ENCODE results near the gene DCBLD2.
"Not testable (repeated sequence)": the region's sequence is repeated elsewhere in the genome, so short reads cannot be mapped to it uniquely, and the experiment has no call there.

Gene DCBLD2

GRCh38 chr3:98890965-98891910 is 10.3 kb downstream of the DCBLD2 start:
- no peak for DNase-seq

GRCh38 chr3:98890181-98890835 is 11.2 kb downstream of the DCBLD2 start:
- peak; percentile 55 for DNase-seq

GRCh38 chr3:98887684-98888083 is 13.8 kb downstream of the DCBLD2 start:
- no peak for DNase-seq

- no peak for DNase-seq
Observed at GRCh38 chr3:98886525-98886924, 15.0 kb downstream of the DCBLD2 start.

GRCh38 chr3:98885851-98886250 is 15.6 kb downstream of the DCBLD2 start:
- DNase-seq = no peak

GRCh38 chr3:98884675-98885371 is 16.7 kb downstream of the DCBLD2 start:
- DNase-seq = no peak

- DNase-seq = not testable (repeated sequence)
Observed at GRCh38 chr3:98882614-98883333, 18.7 kb downstream of the DCBLD2 start.

- DNase-seq = no peak
Observed at GRCh38 chr3:98877132-98877531, 24.4 kb downstream of the DCBLD2 start.

- peak; percentile 91 for DNase-seq
Observed at GRCh38 chr3:98875535-98875934, 26.0 kb downstream of the DCBLD2 start.

- DNase-seq = peak; percentile 57
Observed at GRCh38 chr3:98874602-98875249, 26.8 kb downstream of the DCBLD2 start.

GRCh38 chr3:98869391-98869790 is 32.1 kb downstream of the DCBLD2 start:
- DNase-seq = no peak

GRCh38 chr3:98857971-98858370 is 43.5 kb downstream of the DCBLD2 start:
- not testable (repeated sequence) for DNase-seq

GRCh38 chr3:98857258-98857657 is 44.2 kb downstream of the DCBLD2 start:
- not testable (repeated sequence) for DNase-seq

GRCh38 chr3:98856724-98857123 is 44.8 kb downstream of the DCBLD2 start:
- no peak for DNase-seq

GRCh38 chr3:98855806-98856400 is 45.6 kb downstream of the DCBLD2 start:
- DNase-seq = no peak

- DNase-seq = no peak
Observed at GRCh38 chr3:98848108-98848507, 53.4 kb downstream of the DCBLD2 start.

- no peak for DNase-seq
Observed at GRCh38 chr3:98846101-98846500, 55.4 kb downstream of the DCBLD2 start.

GRCh38 chr3:98843266-98843959 is 58.1 kb downstream of the DCBLD2 start:
- no peak for DNase-seq

GRCh38 chr3:98839846-98840245 is 61.6 kb downstream of the DCBLD2 start:
- peak; percentile 22 for DNase-seq

GRCh38 chr3:98831060-98831459 is 70.4 kb downstream of the DCBLD2 start:
- not testable (repeated sequence) for DNase-seq

GRCh38 chr3:98829246-98829832 is 72.2 kb downstream of the DCBLD2 start:
- no peak for DNase-seq

Measured in hematopoietic multipotent progenitor cell treated with erythropoietin and hydrocortisone succinate and interleukin-3 and kit ligand, for 4 days (in vitro differentiated cells).